GM12891 (cell line): ENCODE results near the gene DOCK7.
"Not testable (repeated sequence)": the region's sequence is repeated elsewhere in the genome, so short reads cannot be mapped to it uniquely, and the experiment has no call there.

ENCODE experiments used
- DNase-seq: peaks from one replicate; pipeline ENCODE4 v3.0.0; 2011; ENCODE audit warnings: low spot score; ENCODE audit not compliant: insufficient read length
- FAIRE-seq: peaks from 2 replicates; lab custom pipeline; 2011; peaks lifted over from hg19 to GRCh38; lab: Jason Lieb, UNC
- PAX5 ChIP-seq: IDR thresholded peaks from 2 replicates; pipeline ENCODE4 v1.6.1; 2011; ENCODE audit warnings: low read length, moderate library complexity, mild to moderate bottlenecking; ENCODE audit not compliant: insufficient read depth, severe bottlenecking
- POLR2A ChIP-seq: IDR thresholded peaks from 2 replicates; pipeline ENCODE4 v1.6.1; 2011; ENCODE audit warnings: low read depth, low read length, control low read depth
- POLR2AphosphoS5 ChIP-seq: IDR thresholded peaks from 2 replicates; pipeline ENCODE4 v1.6.1; 2011; ENCODE audit warnings: low read depth, low read length, control low read depth
- POU2F2 ChIP-seq: IDR thresholded peaks from 2 replicates; pipeline ENCODE4 v1.6.1; 2011; ENCODE audit warnings: low read depth, mild to moderate bottlenecking, control low read depth, low read length, moderate library complexity
- SPI1 ChIP-seq: IDR thresholded peaks from 2 replicates; pipeline ENCODE4 v1.6.1; 2011; ENCODE audit warnings: low read depth, low read length, control low read depth
- TAF1 ChIP-seq: IDR thresholded peaks from 2 replicates; pipeline ENCODE4 v1.6.1; 2011; ENCODE audit warnings: low read depth, low read length, control low read depth

The DOCK7 gene

GRCh38 chr1:62693123-62693522 lies 4.9 kb upstream of the DOCK7 start:
- no peak for FAIRE-seq
- no peak for DNase-seq
- TF ChIP-seq PAX5 = no peak
- no peak for TF ChIP-seq POU2F2
- TF ChIP-seq SPI1 = peak; percentile 38; the same call in 1 of the 2 replicates

DNA sequence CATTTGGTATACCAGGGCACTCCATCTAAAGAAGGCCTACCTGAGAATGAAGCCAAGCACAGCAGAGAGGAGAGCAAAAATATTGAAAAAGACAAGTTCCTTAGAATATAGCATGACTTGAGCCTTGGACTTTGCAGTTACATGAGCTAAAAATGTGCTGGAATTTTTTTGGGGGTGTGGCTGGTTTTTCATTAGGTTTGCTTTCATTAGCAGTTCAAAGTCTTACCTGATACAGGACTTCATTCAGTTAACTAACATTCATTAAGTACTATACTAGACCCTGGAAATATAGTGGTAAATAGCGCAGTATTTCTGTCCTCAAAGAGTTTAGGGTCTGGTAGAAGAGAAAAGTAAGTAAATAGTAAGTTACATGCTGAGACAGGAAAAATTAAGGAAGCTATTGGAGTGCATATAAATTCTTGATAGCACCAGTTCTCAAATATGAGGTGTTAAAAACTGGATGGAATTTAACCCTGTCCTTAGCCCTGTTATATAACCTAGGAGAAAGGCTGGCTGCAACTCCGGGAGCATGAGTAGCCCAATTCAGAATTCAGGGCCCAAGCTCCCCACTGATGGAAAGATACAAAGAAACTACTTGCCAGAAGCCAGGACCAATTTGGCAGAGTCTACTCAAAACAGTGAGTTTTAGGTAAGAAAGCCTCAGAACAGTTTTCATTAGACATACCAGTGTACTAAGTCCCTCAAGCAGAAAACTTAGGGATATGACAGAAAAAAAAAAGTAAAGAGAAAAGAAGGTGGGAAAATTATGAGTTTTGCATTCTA lies 3.1 kb upstream of the DOCK7 start:
- DNase-seq = no peak
- FAIRE-seq = no peak
- TF ChIP-seq PAX5 (no peak), POLR2AphosphoS5 (no peak), POLR2A (no peak), SPI1 (no peak), TAF1 (no peak), POU2F2 (no peak)

DNA sequence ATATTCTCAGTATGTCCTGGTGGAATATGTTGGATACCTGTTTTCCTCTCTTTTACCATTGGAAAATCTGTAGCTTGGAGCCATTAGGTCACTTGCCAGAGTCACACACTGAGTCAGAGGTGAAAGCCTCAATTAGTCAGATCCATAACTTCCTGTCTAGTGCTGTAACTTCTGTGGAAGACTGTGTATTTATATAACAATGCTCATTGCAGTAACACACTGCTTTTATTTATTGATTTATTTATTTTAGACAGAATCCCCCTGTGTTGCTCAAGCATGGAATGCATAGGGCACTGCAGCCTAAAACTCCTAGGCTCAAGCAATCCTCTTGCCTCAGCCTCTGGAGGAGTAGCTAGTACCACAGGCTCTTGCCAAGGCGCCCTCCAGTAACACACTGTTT lies 1.3 kb upstream of the DOCK7 start:
- TF ChIP-seq POLR2AphosphoS5 = no peak
- no peak for TF ChIP-seq PAX5
- no peak for TF ChIP-seq POLR2A
- no peak for TF ChIP-seq POU2F2
- TF ChIP-seq SPI1 = no peak
- TF ChIP-seq TAF1 = no peak
- FAIRE-seq (no peak), DNase-seq (no peak)

DNA sequence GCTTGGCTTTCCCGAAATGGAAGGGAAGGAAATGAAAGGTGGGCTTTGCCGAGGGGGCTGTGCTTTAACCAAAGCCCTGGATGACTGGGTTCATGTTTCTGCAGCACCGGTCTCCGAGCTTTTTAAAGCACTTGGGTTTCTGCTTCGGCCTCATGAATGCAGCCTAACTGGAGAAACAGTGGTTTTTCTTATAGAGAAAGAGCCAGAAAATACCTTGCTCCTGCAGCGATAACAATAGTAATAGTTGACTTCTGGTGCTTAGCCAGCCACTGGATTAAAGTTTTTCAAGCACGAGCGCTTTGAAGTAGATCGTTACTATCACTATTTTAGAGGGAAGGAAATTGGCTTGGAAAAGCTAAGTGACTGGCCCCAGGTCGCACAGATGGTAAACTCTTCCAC lies 500 bp upstream of the DOCK7 start:
- TF ChIP-seq TAF1 = no peak
- no peak for TF ChIP-seq POLR2A
- no peak for TF ChIP-seq PAX5
- no peak for TF ChIP-seq POLR2AphosphoS5
- no peak for TF ChIP-seq SPI1
- no peak for TF ChIP-seq POU2F2
- no peak for DNase-seq
- FAIRE-seq = no peak

- peak; percentile 34 for DNase-seq
- TF ChIP-seq POLR2AphosphoS5 (no peak), PAX5 (no peak), TAF1 (no peak), POU2F2 (no peak), POLR2A (no peak), SPI1 (no peak)
- FAIRE-seq = peak; percentile 50
These were observed 724 bp downstream of the DOCK7 start for GRCh38 chr1:62687421-62687902.

DNA sequence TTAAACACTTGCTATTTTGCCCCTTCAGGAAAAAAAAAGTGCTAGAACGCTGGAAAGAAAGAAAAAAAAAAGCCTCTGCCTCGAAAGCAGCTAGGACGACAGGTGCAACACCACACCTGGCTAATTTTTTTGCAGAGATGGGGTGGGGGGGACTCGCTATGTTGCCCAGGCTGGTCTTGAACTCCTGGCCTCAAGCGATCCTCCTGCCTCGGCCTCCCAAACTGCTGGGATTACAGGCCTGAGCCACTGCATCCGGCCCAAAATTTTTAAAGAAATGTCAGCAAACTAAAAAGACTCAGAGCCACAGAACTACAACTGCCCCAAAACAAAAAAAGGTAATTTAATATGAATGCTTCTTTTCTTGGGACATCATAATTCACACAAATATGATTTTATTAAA lies 1.4 kb downstream of the DOCK7 start:
- TF ChIP-seq POLR2AphosphoS5 (no peak), POLR2A (no peak), TAF1 (no peak), POU2F2 (no peak), SPI1 (no peak), PAX5 (no peak)
- no peak for DNase-seq
- no peak for FAIRE-seq

DNA sequence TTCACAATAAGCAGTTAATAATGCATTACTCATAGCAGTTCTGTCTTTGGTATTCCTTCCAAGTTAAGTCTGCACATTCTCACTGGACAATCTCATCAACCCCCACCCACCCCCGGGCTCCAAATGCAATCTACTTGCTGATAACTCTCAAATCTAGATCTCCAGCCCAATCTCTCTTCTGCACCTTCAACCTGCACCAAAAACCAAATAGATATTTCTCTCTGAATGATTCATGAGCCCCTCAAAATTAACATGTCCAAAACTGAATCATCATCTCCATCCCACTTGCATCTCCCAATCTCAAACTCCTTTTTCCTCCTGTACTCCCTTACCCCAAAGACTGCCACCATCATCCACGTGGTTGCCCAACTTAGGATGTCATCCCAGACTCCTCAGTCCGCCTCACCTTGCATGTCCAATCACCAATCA lies 2.7 kb downstream of the DOCK7 start:
- DNase-seq (no peak), FAIRE-seq (no peak)
- no peak for TF ChIP-seq POU2F2
- TF ChIP-seq TAF1 = no peak
- TF ChIP-seq POLR2AphosphoS5 = no peak
- TF ChIP-seq POLR2A = no peak
- TF ChIP-seq SPI1 = no peak
- no peak for TF ChIP-seq PAX5

- no peak for TF ChIP-seq PAX5
- TF ChIP-seq POLR2A = no peak
- no peak for TF ChIP-seq POLR2AphosphoS5
- TF ChIP-seq TAF1 = no peak
- no peak for TF ChIP-seq SPI1
- no peak for TF ChIP-seq POU2F2
- DNase-seq (no peak), FAIRE-seq (no peak)
These were observed 5.7 kb downstream of the DOCK7 start for GRCh38 chr1:62682531-62682930.

DNA sequence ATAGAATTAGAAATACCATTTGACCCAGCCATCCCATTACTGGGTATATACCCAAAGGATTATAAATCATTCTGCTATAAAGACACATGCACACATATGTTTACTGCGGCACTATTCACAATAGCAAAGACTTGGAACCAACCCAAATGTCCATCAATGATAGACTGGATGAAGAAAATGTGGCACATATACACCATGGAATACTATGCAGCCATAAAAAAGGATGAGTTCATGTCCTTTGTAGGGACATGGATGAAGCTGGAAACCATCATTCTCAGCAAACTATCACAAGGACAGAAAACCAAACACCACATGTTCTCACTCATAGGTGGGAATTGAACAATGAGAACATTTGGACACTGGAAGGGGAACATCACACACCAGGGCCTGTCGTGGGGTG lies 7.2 kb downstream of the DOCK7 start:
- not testable (repeated sequence) for FAIRE-seq, DNase-seq

- not testable (repeated sequence) for FAIRE-seq, DNase-seq
These were observed 10.4 kb downstream of the DOCK7 start for GRCh38 chr1:62677822-62678221.
